GM20000 (cell line): Measurements from ENCODE around the gene KIF13A.

Experiments used
- DNase-seq: peaks from one replicate; pipeline ENCODE4 v3.0.0; 2012; ENCODE audit warnings: low spot score
- TF ChIP-seq, protein P1 (sequence below): IDR thresholded peaks from 2 replicates; pipeline ENCODE4 v1.5.1; 2012; ENCODE audit warnings: mild to moderate bottlenecking, control low read depth; ENCODE audit errors: extremely low read depth, missing control alignments

The KIF13A gene

DNA sequence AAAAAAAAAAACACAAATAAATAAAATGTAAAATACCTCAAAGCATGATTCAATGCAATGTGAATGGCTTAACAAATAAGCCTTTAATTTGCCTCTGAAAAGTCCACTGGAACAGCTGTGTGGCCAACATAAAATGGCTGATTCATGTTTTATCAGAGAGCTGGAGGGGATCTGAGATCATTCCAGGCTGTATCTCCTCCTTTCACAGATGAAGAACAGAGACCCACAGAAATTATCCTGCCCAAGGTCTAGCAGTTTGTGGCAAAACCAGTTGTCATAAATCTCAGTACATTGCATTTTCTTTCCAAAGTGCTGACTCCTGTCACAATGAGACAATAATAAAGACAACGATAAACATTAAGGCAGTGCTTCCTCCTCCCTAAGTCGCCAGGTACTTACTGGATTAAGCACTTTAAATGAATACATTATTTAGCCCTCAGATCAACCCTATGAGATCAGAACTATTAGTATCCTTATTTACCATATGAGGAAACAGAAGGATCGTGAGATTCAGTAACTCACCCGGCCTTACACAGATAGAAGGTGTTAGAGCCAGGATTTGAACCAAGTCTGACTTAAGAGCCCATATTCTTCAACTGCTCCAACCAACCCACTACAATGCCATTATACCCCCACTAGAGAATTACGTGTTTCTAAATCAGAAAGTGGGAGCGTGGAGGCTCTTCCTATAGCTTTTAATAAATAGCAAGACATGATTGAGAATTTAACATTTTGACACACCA, 118.3 kb downstream of the KIF13A start:
- TF ChIP-seq, protein P1, sequence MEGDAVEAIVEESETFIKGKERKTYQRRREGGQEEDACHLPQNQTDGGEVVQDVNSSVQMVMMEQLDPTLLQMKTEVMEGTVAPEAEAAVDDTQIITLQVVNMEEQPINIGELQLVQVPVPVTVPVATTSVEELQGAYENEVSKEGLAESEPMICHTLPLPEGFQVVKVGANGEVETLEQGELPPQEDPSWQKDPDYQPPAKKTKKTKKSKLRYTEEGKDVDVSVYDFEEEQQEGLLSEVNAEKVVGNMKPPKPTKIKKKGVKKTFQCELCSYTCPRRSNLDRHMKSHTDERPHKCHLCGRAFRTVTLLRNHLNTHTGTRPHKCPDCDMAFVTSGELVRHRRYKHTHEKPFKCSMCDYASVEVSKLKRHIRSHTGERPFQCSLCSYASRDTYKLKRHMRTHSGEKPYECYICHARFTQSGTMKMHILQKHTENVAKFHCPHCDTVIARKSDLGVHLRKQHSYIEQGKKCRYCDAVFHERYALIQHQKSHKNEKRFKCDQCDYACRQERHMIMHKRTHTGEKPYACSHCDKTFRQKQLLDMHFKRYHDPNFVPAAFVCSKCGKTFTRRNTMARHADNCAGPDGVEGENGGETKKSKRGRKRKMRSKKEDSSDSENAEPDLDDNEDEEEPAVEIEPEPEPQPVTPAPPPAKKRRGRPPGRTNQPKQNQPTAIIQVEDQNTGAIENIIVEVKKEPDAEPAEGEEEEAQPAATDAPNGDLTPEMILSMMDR = no peak
- DNase-seq = no peak

DNA sequence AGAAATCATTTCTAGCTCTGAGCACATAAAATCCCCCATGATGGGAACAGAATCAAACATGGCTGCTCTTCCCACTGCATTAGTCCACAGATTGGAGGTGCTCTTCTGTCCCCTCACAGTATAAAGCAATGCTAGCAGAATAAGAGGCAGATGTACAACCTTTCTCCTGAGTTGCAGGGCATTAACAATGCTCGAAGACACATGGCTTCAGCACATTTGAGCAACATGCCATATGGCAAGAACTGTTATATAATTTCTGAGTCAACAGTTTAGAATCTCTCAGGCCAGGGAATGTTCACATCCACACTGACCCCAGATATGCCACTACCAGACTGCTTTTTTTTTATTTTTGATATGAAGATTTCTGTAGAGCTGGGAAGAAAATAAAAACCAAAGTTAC, 119.6 kb downstream of the KIF13A start:
- TF ChIP-seq, protein P1 = no peak
- no peak for DNase-seq

DNA sequence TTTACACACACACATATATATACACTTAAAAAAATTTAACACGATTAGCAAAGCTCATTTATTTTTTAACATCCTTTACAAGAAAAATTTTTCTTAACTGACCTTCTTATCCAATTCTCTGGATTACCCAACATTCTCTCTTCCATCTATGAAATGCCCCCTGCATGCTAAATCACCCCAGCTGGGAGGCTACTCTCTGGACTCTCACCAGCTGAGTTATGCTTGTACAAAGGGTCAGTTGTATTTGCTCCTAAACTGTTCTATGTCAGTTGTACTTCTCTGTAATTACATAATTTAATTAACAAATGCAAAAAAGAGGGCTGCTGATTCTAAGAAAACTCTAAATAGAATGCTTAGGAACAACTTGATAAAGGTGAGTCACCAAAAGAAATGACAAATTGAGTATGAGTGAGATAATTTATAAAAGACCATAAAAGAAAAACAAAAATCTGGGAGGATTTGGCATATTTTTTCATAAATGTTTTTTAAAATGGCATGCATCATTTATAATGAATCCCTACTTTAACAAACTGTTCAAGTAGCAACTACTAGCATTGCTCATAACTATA, 120.5 kb downstream of the KIF13A start:
- DNase-seq = no peak
- TF ChIP-seq, protein P1 = no peak

DNA sequence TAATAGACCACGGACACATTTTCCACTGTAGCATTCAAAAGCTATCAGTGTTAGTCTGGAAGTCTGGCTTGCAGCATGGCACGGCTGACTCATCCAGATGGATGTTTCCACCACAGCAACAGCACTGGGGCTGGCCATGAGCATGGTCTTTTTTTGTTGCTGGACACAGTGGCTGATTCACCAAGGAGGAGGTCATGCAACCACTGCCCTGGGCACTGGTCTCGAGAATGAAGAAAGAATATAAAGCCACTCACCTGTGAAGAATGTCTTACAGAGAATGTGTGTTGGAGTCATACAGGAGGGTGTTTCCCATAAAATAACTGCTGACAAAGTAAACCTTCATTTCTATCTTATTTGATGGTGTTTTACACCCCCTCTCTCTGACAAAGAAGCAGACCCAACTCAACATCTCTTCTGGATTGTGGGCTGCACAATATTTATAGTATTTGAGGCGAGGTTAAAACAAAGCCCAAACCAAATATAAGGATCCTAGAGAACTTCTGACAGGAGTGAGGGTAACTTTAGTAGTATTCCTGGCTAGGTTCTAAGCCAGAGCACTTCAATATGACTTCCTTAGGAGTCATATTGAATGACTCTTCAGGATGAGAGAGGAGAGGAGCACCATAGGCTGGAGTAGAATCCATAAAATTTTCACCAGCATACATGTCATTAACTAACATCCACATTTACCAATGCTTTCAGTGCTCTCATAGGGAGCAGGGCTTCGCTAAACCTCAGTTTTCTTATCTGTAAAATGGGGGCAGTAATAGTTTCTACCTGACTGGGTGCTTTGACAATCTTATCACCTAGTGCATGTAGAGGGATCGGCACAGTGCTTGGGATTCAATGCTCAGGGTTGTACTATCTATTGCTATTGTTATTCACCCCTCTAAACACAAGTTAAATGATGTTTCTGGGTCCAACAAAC, 121.4 kb downstream of the KIF13A start:
- DNase-seq = no peak
- TF ChIP-seq, protein P1 = no peak

DNA sequence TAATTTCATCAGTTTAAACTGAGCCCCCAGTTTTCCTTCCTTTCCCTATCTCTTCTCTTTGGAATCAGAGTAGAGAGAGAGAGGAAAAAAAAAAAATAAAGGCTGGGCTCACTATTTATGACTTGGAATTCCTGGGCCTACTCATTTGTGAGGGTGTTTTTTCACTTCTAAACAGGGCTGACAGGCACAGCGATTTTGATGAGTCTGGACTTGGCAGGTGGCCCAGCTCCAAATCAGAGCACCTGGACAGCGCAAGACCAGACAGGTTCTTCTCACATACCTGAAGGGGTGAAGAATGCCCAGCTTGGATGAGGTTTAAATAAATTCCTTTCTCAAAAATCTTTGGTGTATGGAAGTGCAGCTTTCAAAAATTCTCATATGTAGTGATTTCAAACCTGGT, 122.2 kb downstream of the KIF13A start:
- TF ChIP-seq, protein P1 = no peak
- no peak for DNase-seq

DNA sequence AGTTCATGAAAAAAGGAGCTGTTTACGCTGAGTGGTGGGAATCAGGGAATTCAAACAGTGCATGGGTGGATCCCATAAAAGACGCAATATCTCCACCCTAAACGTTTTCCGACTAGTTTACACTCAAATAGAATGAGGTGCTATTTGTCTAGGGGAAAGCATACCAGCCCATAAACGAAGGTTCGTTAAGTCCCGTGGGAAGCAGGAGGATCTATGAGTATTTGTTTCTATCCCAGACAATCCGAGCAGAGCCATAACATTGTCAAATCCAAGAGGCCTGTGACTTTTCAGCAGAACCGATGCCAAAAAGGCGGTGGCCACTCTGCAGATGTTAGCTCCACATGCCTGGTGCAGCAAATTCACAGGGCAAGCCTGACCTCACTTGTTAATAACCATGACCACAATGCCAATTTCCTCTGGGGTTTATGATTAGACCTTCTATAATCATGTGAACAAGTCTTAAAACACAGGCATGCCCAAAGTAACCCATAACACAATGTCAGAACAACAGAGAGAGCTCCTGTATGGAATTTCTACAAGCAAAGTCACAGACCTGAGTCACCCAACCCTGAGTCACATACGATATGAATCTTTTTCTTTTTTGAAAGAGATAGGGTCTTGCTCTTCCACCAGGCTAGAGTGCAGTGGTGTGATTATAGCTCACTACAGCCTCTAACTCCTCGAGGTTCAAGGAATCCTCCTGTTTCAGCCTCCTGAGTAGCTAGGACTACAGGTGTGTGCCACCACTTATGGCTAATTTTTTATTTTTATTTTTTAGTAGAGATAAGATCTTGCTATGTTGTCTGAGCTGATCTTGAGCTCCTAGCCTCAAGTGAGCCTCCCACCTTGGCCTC, 123.3 kb downstream of the KIF13A start:
- DNase-seq = no peak

More for the DNA sequence above, 123.3 kb downstream of the KIF13A start:
- TF ChIP-seq, protein P1 = no peak
